ENCODE results near the gene CYP26C1. TPM values are rescaled to one million over a fixed set of nuclear protein-coding genes. Genes with fewer than 3 reads are reported as not detected.

The CYP26C1 gene
- total RNA-seq, 1 experiment from 2014 or later, result 0.07 TPM

GRCh38 chr10:93034426-93034825 is 26.2 kb upstream of the CYP26C1 start:
- Histone ChIP-seq H3K4me1 (ENCODE audit: control insufficient read depth in 1 of 2, insufficient read depth in 2 of 2, low read length in 2 of 2) (peaks cover 13 to 29% of the 10 kb centered on the region in 2 experiments), H3K27me3 (ENCODE audit: insufficient read depth, low read length) (no peaks in the 10 kb centered on the region), H4K20me1 (ENCODE audit: insufficient read depth) (no peaks in the 10 kb centered on the region), H3K4me3 (replicated peaks in 1 of 2; ENCODE audit: low read depth in 1 of 2, low read length in 2 of 2) (no peak overlapping the region), H2AFZ (ENCODE audit: low read depth, low read length, poor library complexity, severe bottlenecking) (no peak overlapping the region), H3K9me3 (ENCODE audit: control insufficient read depth in 1 of 2, insufficient read depth in 1 of 2, low read depth in 1 of 2, low read length in 2 of 2) (no peaks in the 10 kb centered on the region), H3K4me2 (ENCODE audit: low read length) (no peak overlapping the region), H3K79me2 (ENCODE audit: insufficient read depth, low read length) (no peaks in the 10 kb centered on the region), H3K9ac (ENCODE audit: low read length) (no peak overlapping the region), H3K27ac (ENCODE audit: low read depth, low read length) (no peak overlapping the region), H3K36me3 (ENCODE audit: control insufficient read depth in 1 of 2, insufficient read depth in 2 of 2, low read length in 2 of 2) (no peaks in the 10 kb centered on the region), H3K9me2 (ENCODE audit: insufficient read depth) (no peaks in the 10 kb centered on the region)
- RAD21 ChIA-PET (ENCODE audit: low non-redundant PET in 1 of 2, low total read pairs in 2 of 2, uncharacterized antibody in 2 of 2, unreplicated experiment in 2 of 2), result no interaction called here
- DNase-seq (ENCODE audit: low read depth, low spot score), result no peak
- no TSS peak for BruUV-seq (replicated peaks)
- no peak for ATAC-seq
- intact Hi-C loops (cut with micrococcal nuclease), result loop anchor here (5.0 kb wide), 1 partner anchor 142 kb away; no protein-coding TSS in a partner anchor
- CTCF ChIA-PET, result interaction anchor here (0.6 kb wide), 1 partner anchor 123 kb away, joined by 3 read pairs; no protein-coding TSS in a partner anchor
- TF ChIP-seq ELF1 (IDR thresholded peaks at IDR 0.05; ENCODE audit: borderline replicate concordance, low read depth) (no peak), EGR1 (IDR thresholded peaks at IDR 0.05; ENCODE audit: low read depth) (no peak), SIN3A (IDR thresholded peaks at IDR 0.05; ENCODE audit: low read depth) (no peak), POLR2A (IDR thresholded peaks at IDR 0.05; ENCODE audit: borderline replicate concordance, extremely low read depth, insufficient read depth, insufficient read length) (no peak), YY1 (IDR thresholded peaks at IDR 0.05; ENCODE audit: extremely low read depth, insufficient replicate concordance, low read depth, low read length) (no peak), EZH2 (IDR thresholded peaks at IDR 0.05) (no peak), TCF7L2 (IDR thresholded peaks at IDR 0.05; ENCODE audit: borderline replicate concordance, extremely low read depth, insufficient read depth, insufficient read length) (no peak), CEBPB (IDR thresholded peaks at IDR 0.05; ENCODE audit: low read depth) (no peak), FOSL1 (IDR thresholded peaks at IDR 0.05; ENCODE audit: low read depth) (no peak), SRF (IDR thresholded peaks at IDR 0.05; ENCODE audit: low read depth) (no peak), SP1 (IDR thresholded peaks at IDR 0.05; ENCODE audit: low read depth) (no peak), ZFX (IDR thresholded peaks at IDR 0.05) (no peak), RAD21 (IDR thresholded peaks at IDR 0.05; ENCODE audit: low read depth) (no peak), JUND (IDR thresholded peaks at IDR 0.05) (no peak), EZH2phosphoT487 (IDR thresholded peaks at IDR 0.05; ENCODE audit: borderline replicate concordance) (no peak)
- TF ChIP-seq, protein P1, sequence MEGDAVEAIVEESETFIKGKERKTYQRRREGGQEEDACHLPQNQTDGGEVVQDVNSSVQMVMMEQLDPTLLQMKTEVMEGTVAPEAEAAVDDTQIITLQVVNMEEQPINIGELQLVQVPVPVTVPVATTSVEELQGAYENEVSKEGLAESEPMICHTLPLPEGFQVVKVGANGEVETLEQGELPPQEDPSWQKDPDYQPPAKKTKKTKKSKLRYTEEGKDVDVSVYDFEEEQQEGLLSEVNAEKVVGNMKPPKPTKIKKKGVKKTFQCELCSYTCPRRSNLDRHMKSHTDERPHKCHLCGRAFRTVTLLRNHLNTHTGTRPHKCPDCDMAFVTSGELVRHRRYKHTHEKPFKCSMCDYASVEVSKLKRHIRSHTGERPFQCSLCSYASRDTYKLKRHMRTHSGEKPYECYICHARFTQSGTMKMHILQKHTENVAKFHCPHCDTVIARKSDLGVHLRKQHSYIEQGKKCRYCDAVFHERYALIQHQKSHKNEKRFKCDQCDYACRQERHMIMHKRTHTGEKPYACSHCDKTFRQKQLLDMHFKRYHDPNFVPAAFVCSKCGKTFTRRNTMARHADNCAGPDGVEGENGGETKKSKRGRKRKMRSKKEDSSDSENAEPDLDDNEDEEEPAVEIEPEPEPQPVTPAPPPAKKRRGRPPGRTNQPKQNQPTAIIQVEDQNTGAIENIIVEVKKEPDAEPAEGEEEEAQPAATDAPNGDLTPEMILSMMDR (IDR thresholded peaks at IDR 0.05 in 2 of 3, conservative IDR thresholded peaks at IDR 0.05 in 1 of 3; ENCODE audit: borderline replicate concordance in 1 of 3, insufficient read depth in 1 of 3, low read depth in 2 of 3, low read length in 2 of 3), result no peak
- TF ChIP-seq, protein P2, sequence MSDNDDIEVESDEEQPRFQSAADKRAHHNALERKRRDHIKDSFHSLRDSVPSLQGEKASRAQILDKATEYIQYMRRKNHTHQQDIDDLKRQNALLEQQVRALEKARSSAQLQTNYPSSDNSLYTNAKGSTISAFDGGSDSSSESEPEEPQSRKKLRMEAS (IDR thresholded peaks at IDR 0.05), result no peak
- TF ChIP-seq, protein P3, sequence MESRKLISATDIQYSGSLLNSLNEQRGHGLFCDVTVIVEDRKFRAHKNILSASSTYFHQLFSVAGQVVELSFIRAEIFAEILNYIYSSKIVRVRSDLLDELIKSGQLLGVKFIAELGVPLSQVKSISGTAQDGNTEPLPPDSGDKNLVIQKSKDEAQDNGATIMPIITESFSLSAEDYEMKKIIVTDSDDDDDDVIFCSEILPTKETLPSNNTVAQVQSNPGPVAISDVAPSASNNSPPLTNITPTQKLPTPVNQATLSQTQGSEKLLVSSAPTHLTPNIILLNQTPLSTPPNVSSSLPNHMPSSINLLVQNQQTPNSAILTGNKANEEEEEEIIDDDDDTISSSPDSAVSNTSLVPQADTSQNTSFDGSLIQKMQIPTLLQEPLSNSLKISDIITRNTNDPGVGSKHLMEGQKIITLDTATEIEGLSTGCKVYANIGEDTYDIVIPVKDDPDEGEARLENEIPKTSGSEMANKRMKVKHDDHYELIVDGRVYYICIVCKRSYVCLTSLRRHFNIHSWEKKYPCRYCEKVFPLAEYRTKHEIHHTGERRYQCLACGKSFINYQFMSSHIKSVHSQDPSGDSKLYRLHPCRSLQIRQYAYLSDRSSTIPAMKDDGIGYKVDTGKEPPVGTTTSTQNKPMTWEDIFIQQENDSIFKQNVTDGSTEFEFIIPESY (IDR thresholded peaks at IDR 0.05; ENCODE audit: extremely low read depth, insufficient replicate concordance, low read length), result no peak
- POLR2A ChIA-PET, result no interaction called here

Measured in HCT116 (cell line).